HepG2 (cell line): Measurements from ENCODE around the gene ITGB7. TPM values are rescaled to one million over a fixed set of nuclear protein-coding genes. Genes with fewer than 3 reads are reported as not detected.
A peak's percentile ranks its signal among the peaks of the same experiment; 100 is the strongest.

Experiments
- CENPBD1 ChIP-seq: sonication (generic); formaldehyde crosslinking; IDR thresholded peaks from 2 replicates; pipeline ENCODE4 v1.8.0; 2022; ENCODE audit warnings: missing genetic modification reagents, low read depth, mild to moderate bottlenecking, borderline replicate concordance
- FOXC1 ChIP-seq: sonication (generic); formaldehyde crosslinking; IDR thresholded peaks from 2 replicates; pipeline ENCODE4 v1.8.0; 2022; ENCODE audit warnings: mild to moderate bottlenecking, missing genetic modification reagents, borderline replicate concordance
- GMEB1 ChIP-seq: sonication (generic); formaldehyde crosslinking; IDR thresholded peaks from 2 replicates; pipeline ENCODE4 v1.5.1; 2020; ENCODE audit warnings: missing genetic modification reagents, mild to moderate bottlenecking, borderline replicate concordance
- GMEB2 ChIP-seq: IDR thresholded peaks from 2 replicates; pipeline ENCODE4 v1.6.1; 2016; ENCODE audit warnings: missing biosample characterization, missing genetic modification reagents, low read depth
- HNRNPH1 ChIP-seq: fragments of 200-400 bp; formaldehyde crosslinking; optimal IDR thresholded peaks from 2 replicates; pipeline ENCODE3; 2017; ENCODE audit warnings: mild to moderate bottlenecking, low read depth, low read length
- MAFK ChIP-seq, 2 experiments: IDR thresholded peaks in 1 of 2; conservative IDR thresholded peaks in 1 of 2; 2 replicates each; pipeline ENCODE4 v1.6.1; 2011; ENCODE audit warnings: improper control_type of control experiment in 2 of 2, low read length in 2 of 2
- MAZ ChIP-seq, 2 experiments: sonication (generic) in 1 of 2; formaldehyde crosslinking in 1 of 2; IDR thresholded peaks; 2 replicates each; pipeline versions ENCODE4 v1.5.0 to v1.6.1; 2012 to 2020; ENCODE audit warnings: low read depth in 2 of 2, mild to moderate bottlenecking in 2 of 2, borderline replicate concordance in 1 of 2, improper control_type of control experiment in 1 of 2, low read length in 1 of 2, missing genetic modification reagents in 1 of 2, moderate library complexity in 1 of 2
- MLLT10 ChIP-seq: sonication (generic); formaldehyde crosslinking; IDR thresholded peaks from 2 replicates; pipeline ENCODE4 v1.4.0; 2020; ENCODE audit warnings: missing genetic modification reagents
- MXD1 ChIP-seq: sonication (generic); formaldehyde crosslinking; IDR thresholded peaks from 2 replicates; pipeline ENCODE4 v1.4.0; 2020; ENCODE audit warnings: mild to moderate bottlenecking, missing genetic modification reagents
- MZF1 ChIP-seq: sonication (generic); formaldehyde crosslinking; IDR thresholded peaks from 2 replicates; pipeline ENCODE4 v1.8.1; 2023; ENCODE audit warnings: mild to moderate bottlenecking, missing genetic modification reagents, borderline replicate concordance
- NKX3-1 ChIP-seq: sonication (generic); formaldehyde crosslinking; IDR thresholded peaks from 2 replicates; pipeline ENCODE4 v1.5.0; 2020; ENCODE audit warnings: missing genetic modification reagents
- NR2F1 ChIP-seq, 2 experiments: fragments of 450-650 bp in 1 of 2; formaldehyde crosslinking in 1 of 2; IDR thresholded peaks; 2 replicates each; pipeline versions ENCODE4 v1.5.0 to v1.6.1; 2016 to 2020; ENCODE audit warnings: mild to moderate bottlenecking in 1 of 2, missing compliant biosample characterization in 1 of 2, missing genetic modification reagents in 1 of 2, moderate library complexity in 1 of 2
- PAWR ChIP-seq: sonication (generic); formaldehyde crosslinking; IDR thresholded peaks from 2 replicates; pipeline ENCODE4 v1.4.0; 2020; ENCODE audit warnings: missing genetic modification reagents, mild to moderate bottlenecking, borderline replicate concordance
- RFX3 ChIP-seq: IDR thresholded peaks from 2 replicates; pipeline ENCODE4 v1.6.1; 2016; ENCODE audit warnings: missing biosample characterization, missing genetic modification reagents
- XRCC5 ChIP-seq: fragments of 200-400 bp; formaldehyde crosslinking; optimal IDR thresholded peaks from 2 replicates; pipeline ENCODE3; 2017; ENCODE audit warnings: mild to moderate bottlenecking, low read length
- ZBTB46 ChIP-seq: sonication (generic); formaldehyde crosslinking; IDR thresholded peaks from 2 replicates; pipeline ENCODE4 v1.4.0; 2020; ENCODE audit warnings: mild to moderate bottlenecking, missing genetic modification reagents, borderline replicate concordance
- ZKSCAN1 ChIP-seq: fragments of 150-350 bp; IDR thresholded peaks from 2 replicates; pipeline ENCODE4 v1.6.1; 2014; ENCODE audit warnings: low read length
- ZNF33A ChIP-seq: sonication (generic); formaldehyde crosslinking; IDR thresholded peaks from 2 replicates; pipeline ENCODE4 v1.5.1; 2020; ENCODE audit warnings: missing genetic modification reagents, mild to moderate bottlenecking, moderate library complexity, borderline replicate concordance
- ZNF644 ChIP-seq: IDR thresholded peaks from 2 replicates; pipeline ENCODE4 v1.6.1; 2016; ENCODE audit warnings: low read depth
- ZNF816 ChIP-seq: sonication (generic); formaldehyde crosslinking; IDR thresholded peaks from 2 replicates; pipeline ENCODE4 v1.8.0; 2022; ENCODE audit warnings: missing genetic modification reagents, mild to moderate bottlenecking, borderline replicate concordance
- polyA plus RNA-seq, 8 experiments: library from polyadenylated mRNA; depleted of rRNA in 3 of 8; stranded (reverse) in 7 of 8; unstranded in 1 of 8; fragments of >200 nt; fragmentation: Illumina TruSeq in 4 of 8; extraction: Trizol in 4 of 8; gene quantifications; 2 replicates each; pipeline versions ENCODE4 v1.2.1 to v1.2.3, GENCODE V29; 2011 to 2016; ENCODE audit warnings: low read depth in 4 of 8, missing spikeins in 1 of 8, mixed read lengths in 1 of 8; ENCODE audit not compliant: insufficient read depth in 1 of 8
- total RNA-seq, 5 experiments: library from RNA; depleted of rRNA; stranded (reverse); fragments of >200 nt; fragmentation: Illumina TruSeq; extraction: Trizol; gene quantifications; 2 replicates each; pipeline ENCODE4 v1.2.3, GENCODE V29; 2016; ENCODE audit warnings: low read depth in 1 of 5

ITGB7 gene
- total and polyA plus RNA-seq, 2 of the 13 experiments (the other 11 are each of a cell fraction or from before 2014, with no cell fraction given), result 0.16 to 0.18 TPM

- TF ChIP-seq ZNF816 (CRISPR knock-in tag) (peak; percentile 43; the same call in 1 of the 2 replicates), ZNF33A (CRISPR knock-in tag) (no peak), PAWR (CRISPR knock-in tag) (no peak), ZBTB46 (CRISPR knock-in tag) (no peak), MAFK (conservative IDR thresholded peaks at IDR 0.05 in 1 of 2, IDR thresholded peaks at IDR 0.05 in 1 of 2; ENCODE audit: low read length in 2 of 2) (no peak), ZKSCAN1 (no peak), MLLT10 (CRISPR knock-in tag) (no peak), FOXC1 (CRISPR knock-in tag) (peak; percentile 15; the same call in 1 of the 2 replicates), XRCC5 (peak; percentile 39), NKX3-1 (CRISPR knock-in tag) (no peak), MZF1 (CRISPR knock-in tag) (no peak), MXD1 (CRISPR knock-in tag) (no peak; the same call in 1 of the 2 replicates), GMEB2 (CRISPR knock-in tag) (no peak), RFX3 (CRISPR knock-in tag) (no peak), NR2F1 (CRISPR knock-in tag; IDR thresholded peaks at IDR 0.05) (no peak), MAZ (IDR thresholded peaks at IDR 0.05; ENCODE audit: borderline replicate concordance, low read depth, low read length) (peak; percentile 95), MAZ (CRISPR knock-in tag; IDR thresholded peaks at IDR 0.05; ENCODE audit: low read depth) (peak; percentile 98), ZNF644 (CRISPR knock-in tag) (no peak), HNRNPH1 (no peak), GMEB1 (peak; percentile 88; the same call in 1 of the 2 replicates), CENPBD1 (no peak)
Observed at GRCh38 chr12:53180220-53180930, 26.7 kb downstream of the ITGB7 start, which contains the start of the genes CSAD and ZNF740 (continued).
